22Rv1 (cell line): Measurements from ENCODE around the gene SLC12A5.

Experiments
- ZFX ChIP-seq: fragments of 450-650 bp; IDR thresholded peaks from 2 replicates; pipeline ENCODE4 v1.6.1; 2017; ENCODE audit warnings: antibody characterized with exemption, borderline replicate concordance
- TF ChIP-seq, protein P1 (sequence below): fragments of 450-650 bp; IDR thresholded peaks from 2 replicates; pipeline ENCODE4 v1.5.1; 2017; ENCODE audit warnings: mild to moderate bottlenecking

DNA sequence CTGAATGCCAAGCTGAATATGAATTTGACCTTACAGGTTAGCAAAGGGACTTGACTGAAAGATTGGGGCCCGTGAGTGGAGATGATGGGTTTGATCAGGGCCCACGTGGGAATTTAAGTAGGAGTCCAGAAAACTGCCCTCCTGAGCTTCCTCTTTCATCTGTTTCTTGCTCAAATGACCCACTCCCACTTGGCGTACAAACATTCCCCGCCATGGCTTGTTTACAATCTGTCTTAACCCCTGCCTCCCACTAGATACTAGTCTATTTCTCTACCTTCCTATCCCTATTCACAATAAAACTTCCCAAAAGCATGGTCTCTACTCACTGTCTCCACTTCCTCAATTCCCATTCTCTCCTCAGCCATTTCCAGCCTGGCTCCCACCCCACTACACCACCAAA is 10.9 kb upstream of the SLC12A5 start:
- TF ChIP-seq, protein P1, sequence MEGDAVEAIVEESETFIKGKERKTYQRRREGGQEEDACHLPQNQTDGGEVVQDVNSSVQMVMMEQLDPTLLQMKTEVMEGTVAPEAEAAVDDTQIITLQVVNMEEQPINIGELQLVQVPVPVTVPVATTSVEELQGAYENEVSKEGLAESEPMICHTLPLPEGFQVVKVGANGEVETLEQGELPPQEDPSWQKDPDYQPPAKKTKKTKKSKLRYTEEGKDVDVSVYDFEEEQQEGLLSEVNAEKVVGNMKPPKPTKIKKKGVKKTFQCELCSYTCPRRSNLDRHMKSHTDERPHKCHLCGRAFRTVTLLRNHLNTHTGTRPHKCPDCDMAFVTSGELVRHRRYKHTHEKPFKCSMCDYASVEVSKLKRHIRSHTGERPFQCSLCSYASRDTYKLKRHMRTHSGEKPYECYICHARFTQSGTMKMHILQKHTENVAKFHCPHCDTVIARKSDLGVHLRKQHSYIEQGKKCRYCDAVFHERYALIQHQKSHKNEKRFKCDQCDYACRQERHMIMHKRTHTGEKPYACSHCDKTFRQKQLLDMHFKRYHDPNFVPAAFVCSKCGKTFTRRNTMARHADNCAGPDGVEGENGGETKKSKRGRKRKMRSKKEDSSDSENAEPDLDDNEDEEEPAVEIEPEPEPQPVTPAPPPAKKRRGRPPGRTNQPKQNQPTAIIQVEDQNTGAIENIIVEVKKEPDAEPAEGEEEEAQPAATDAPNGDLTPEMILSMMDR: no peak
- TF ChIP-seq ZFX: no peak
